ENCODE measurements around the gene NRF1.

NRF1 gene

DNA sequence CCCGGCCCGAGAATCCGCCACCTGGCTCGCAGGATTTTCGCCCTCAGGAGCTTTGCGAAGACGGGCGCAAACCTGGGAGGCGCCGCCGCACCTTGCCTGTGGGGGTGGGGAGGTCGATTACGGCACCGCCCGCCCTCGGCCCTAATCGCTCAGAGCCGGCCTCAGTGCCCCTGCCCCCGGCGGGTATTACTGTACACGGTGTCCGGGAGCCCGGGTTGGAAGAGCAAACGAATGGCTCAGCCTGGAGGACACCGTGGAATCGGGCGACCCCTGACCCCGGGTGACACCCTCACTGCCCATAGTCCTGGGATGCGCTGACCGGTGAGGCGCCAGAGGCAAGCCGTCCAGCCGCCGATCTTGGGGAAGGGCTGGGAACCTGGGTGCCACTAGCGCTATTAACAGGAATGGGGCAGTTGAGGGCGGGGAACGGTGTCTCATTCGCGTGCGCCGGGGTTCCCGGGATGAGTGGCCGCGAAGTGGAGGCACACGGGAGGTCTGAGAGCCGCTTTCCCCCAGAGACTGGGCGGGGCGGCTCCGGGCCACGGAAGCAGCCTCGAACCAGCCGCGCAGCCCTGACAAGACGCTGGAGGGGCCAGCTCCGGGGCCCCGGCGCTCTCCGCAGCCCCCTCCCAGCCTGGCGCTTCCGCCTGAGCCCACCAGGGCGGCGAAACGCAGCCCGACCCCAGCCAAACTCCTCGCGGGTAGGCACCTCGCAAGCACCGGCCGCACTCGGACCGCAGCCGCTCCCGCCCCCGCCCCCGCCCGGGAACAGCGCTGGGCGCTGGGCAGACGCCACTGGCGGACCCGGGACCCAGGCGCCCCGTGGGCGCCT is 167.5 kb downstream of the NRF1 start:
- TF ChIP-seq, protein P1, sequence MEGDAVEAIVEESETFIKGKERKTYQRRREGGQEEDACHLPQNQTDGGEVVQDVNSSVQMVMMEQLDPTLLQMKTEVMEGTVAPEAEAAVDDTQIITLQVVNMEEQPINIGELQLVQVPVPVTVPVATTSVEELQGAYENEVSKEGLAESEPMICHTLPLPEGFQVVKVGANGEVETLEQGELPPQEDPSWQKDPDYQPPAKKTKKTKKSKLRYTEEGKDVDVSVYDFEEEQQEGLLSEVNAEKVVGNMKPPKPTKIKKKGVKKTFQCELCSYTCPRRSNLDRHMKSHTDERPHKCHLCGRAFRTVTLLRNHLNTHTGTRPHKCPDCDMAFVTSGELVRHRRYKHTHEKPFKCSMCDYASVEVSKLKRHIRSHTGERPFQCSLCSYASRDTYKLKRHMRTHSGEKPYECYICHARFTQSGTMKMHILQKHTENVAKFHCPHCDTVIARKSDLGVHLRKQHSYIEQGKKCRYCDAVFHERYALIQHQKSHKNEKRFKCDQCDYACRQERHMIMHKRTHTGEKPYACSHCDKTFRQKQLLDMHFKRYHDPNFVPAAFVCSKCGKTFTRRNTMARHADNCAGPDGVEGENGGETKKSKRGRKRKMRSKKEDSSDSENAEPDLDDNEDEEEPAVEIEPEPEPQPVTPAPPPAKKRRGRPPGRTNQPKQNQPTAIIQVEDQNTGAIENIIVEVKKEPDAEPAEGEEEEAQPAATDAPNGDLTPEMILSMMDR (IDR thresholded peaks at IDR 0.05; ENCODE audit: extremely low read depth, missing control alignments): no peak
- peak; percentile 57 for DNase-seq (ENCODE audit: low spot score)

DNA sequence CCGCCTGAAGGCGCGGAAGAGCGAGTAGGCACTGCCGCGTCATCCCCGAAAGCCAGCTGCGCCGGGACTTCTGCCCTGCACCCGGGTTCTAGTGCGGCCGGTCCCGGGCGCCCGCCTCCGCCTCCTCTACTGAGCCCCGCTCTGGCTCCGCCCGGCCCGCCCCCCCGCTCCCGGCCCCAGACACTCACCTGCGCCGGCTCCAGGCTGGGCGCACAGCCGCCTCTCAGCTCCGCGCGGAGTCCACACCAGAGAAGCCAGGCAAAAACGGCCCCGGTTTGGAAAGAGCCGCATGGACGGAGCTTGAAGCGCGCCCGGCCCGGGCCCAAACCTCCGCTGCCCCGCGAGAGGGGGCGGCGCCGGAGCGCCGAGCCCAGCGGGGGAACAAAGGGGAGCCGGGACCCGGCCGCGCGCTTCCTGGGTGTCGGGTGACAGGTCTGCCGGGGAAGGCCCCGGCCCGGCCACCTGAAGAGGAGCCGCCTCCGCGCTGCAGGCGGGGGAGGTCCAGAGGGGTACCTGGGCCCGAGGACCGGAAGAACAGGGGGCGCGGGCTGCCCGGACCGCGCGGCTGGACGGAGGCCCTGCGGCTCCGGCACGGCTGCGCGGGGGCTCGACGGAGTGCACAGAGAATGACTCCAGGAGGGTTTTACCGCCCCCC is 168.2 kb downstream of the NRF1 start:
- peak; percentile 88 for DNase-seq (ENCODE audit: low spot score)
- TF ChIP-seq, protein P1 (IDR thresholded peaks at IDR 0.05; ENCODE audit: extremely low read depth, missing control alignments): no peak

DNA sequence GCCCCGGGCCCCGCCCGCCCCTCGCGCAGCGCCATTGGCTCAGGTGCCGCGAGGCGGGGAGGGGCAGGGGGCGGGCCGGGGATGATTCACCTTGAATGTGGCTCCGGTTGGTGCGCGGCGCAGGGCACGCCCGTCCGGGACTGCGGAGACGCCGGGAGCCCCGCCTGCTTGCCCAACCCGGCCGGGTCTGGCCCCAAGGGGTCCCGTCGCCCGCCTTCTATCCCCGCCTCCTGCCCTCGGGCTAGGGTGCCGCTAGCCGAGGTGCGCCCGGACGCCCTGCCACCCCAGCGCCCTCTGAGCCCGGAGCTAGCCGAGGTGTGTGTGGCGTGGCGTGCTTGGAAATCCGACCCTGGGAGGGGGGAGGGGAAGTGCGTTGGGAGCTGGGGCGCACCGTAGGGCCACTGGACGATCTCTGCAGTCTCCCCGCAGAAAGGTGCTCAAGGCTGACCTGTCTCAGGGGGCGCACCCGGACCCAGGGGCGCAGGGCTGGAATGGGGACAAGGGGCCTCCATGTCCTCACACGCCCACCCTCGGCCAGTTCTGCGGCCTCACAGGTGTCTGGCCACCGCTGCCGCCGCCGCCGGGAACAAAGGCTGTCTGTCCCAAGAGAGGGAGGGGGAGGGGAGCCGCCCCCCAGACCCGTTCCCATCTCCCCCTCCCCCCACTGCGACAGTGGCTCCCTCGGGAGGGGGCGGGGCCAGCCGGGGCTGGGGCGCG is 168.9 kb downstream of the NRF1 start:
- no peak for DNase-seq (ENCODE audit: low spot score)
- TF ChIP-seq, protein P1 (IDR thresholded peaks at IDR 0.05; ENCODE audit: extremely low read depth, missing control alignments): no peak

DNA sequence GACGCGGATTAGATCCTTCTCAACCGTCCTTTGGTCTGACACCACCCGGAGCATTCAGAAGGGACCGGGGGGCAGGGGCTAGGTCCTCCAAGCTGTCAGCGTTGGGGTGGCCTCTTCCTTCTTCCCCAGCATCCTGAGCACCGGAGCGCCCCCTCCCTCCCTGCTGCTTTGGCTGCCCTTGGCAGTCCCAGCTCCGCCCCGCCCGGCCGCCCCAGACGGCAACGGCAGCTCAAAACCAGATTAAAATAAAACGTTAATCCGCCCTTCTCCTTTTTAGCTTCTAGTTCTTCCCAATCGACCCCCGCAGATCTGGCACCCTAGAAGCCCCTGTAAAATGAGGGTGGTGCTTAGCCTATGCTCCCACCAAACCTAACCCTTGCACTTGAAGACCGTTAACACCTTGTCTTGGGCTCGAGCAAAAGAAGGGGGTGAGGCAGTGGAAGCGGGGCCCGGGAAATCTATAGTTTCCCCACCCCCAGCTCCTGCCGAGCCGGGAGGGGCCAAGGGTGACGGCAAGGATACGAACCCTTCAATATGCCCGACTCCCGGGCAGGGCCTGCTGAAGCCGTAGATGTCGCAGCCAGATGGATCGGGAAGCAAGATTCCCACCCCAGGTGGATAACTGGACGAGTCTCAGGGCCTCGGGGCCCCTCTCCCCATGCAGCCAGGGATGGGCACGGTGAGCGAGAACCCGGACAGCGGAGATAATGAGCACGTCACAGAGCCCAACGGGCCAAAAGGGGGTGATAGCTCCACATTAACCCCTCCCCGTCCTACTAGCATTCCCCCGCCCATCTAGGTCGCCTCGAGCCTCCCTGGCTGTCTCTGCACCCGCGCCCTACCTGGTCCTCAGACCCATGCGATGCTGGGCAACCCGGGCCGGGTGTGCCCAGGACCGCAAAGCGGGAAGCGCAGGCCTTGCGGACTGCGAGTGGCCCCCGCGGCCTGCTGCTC is 169.7 kb downstream of the NRF1 start:
- DNase-seq (ENCODE audit: low spot score): peak; percentile 68
- TF ChIP-seq, protein P1 (IDR thresholded peaks at IDR 0.05; ENCODE audit: extremely low read depth, missing control alignments): no peak

DNA sequence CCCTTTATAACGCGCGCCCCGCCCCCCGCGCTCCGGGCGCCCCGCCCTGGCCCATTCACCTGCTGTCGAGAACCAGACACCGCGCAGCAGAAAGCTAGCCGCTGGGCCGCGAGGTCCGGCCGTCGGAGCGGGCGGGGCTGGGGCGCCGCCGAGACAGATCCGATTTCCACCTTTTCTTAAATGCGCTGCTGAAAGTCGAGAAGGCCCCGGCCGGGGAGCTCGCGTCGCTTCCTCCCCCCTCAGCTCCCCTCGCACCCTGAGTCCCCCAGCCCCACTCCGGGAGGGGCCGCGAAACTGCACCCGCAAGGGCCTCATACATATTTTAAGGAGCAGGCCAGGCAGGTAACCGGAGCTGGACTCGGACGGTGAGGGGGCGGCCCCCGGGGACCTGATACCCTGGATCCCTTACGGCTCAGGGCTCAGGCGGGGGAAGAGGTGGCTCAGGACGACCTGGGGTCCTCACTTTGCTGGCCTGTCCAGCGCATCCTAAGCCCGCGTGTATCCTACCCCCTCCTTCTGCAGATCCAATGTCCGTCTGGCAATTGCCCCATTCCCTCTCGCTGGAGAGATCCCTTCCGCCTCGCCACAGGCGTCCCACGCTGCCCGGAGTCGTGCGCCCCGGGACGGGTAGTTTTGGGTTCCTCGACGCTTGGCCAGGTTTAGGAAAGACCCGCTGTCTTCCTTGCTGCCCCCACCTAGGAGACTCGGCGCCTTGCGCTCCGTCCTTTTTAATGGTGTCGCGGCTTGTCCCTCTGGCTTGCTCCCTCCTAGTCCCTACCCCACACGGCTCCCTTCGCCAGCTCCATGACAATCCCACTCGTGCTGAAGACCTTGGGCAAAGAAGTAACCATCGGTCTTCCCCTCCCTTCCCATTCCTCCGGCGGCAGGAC is 170.7 kb downstream of the NRF1 start:
- TF ChIP-seq, protein P1 (IDR thresholded peaks at IDR 0.05; ENCODE audit: extremely low read depth, missing control alignments): no peak
- peak; percentile 55 for DNase-seq (ENCODE audit: low spot score)
